Bronchial epithelial cell (primary cell): Measurements from ENCODE around the gene HDDC3. TPM values are rescaled to one million over a fixed set of nuclear protein-coding genes. Genes with fewer than 3 reads are reported as not detected.

Source experiments
- DNase-seq: peaks from one replicate; pipeline ENCODE4 v3.0.0-alpha.2; 2010; ENCODE audit warnings: low read depth
- FAIRE-seq: peaks from 2 replicates; lab custom pipeline; 2011; peaks lifted over from hg19 to GRCh38; lab: Jason Lieb, UNC
- H3K27me3 ChIP-seq: 2 replicates; pipeline ENCODE4 v1.5.1; 2011; ENCODE audit warnings: low read length; ENCODE audit not compliant: control insufficient read depth, insufficient read depth
- H3K36me3 ChIP-seq: 2 replicates; pipeline ENCODE4 v1.5.1; 2011; ENCODE audit warnings: low read length; ENCODE audit not compliant: control insufficient read depth, insufficient read depth
- H3K4me3 ChIP-seq: 2 replicates; pipeline ENCODE4 v1.5.1; 2011; ENCODE audit warnings: mild to moderate bottlenecking, low read depth, low read length, control low read depth
- CTCF ChIP-seq: IDR thresholded peaks from 2 replicates; pipeline ENCODE4 v1.5.1; 2011; ENCODE audit warnings: mild to moderate bottlenecking, moderate library complexity, low read length, control low read depth, inconsistent platforms; ENCODE audit not compliant: insufficient read depth, severe bottlenecking
- total RNA-seq: library from RNA; depleted of rRNA; stranded (reverse); fragments of >200 nt; gene quantifications from 2 replicates; pipeline ENCODE4 v1.2.1, GENCODE V29; 2014

The HDDC3 gene
- total RNA-seq, 1 donor from 2014 or later, result 37.6 TPM

DNA sequence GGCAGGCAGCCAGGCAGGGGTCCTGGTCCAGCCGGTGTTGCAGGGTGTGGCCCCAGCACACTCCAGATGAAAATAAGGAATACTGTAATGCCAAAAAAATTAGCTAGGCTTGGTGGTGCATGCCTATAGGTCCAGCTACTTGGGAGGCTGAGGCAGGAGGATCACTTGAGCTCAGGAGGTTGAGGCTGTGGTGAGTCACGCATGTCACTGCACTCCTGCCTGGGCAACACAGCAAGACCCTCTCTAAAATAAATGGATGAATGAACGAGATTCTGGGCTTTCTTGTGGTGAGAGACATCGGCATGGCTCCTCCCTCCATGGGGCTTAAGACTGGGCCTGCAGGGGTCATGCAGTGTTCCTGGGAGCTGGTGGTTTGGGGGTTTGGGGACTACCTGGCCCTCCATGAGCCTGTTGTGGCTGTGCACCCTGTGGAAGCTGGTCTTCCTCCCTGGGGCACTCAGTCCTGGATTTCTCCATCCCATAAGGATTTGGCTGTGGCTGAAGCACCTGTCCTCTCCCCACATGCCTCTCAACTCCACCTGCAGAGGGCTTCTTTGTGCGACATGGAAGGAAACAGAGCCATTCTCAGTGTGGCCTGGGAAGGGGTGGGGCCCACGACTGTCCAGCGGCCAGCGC lies 14.7 kb upstream of the HDDC3 start:
- DNase-seq (no peak), FAIRE-seq (no peak)
- no peaks in the 10 kb centered on the region for H3K27me3 ChIP-seq
- H3K4me3 ChIP-seq, result no peak overlapping the region
- peaks cover 42% of the 10 kb centered on the region for H3K36me3 ChIP-seq
- no peak for TF ChIP-seq CTCF

DNA sequence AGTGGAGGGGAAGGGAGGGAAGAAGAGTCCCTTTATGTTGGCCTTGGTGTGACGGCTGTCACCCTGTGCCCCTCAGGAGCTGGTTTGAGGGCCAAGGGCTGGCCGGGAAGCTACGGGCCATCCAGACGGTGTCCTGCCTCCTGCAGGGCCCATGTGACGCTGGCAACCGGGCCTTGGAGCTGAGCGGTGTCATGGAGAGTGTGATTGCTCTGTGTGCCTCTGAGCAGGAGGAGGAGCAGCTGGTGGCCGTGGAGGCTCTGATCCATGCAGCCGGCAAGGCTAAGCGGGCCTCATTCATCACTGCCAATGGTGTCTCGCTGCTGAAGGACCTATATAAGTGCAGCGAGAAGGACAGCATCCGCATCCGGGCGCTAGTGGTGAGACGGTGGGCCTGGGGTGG lies 14.2 kb upstream of the HDDC3 start:
- H3K4me3 ChIP-seq, result no peak overlapping the region
- DNase-seq (no peak), FAIRE-seq (no peak)
- H3K27me3 ChIP-seq, result no peaks in the 10 kb centered on the region
- no peak for TF ChIP-seq CTCF
- H3K36me3 ChIP-seq, result peaks cover 44% of the 10 kb centered on the region

GRCh38 chr15:90945091-90945490 lies 12.7 kb upstream of the HDDC3 start:
- H3K27me3 ChIP-seq, result no peaks in the 10 kb centered on the region
- no peak for TF ChIP-seq CTCF
- no peak for DNase-seq
- no peak overlapping the region for H3K4me3 ChIP-seq
- peaks cover 48% of the 10 kb centered on the region for H3K36me3 ChIP-seq
- FAIRE-seq, result no peak

- no peak for DNase-seq
- TF ChIP-seq CTCF, result no peak
- Histone ChIP-seq H3K27me3 (no peaks in the 10 kb centered on the region), H3K4me3 (no peak overlapping the region), H3K36me3 (peaks cover 48% of the 10 kb centered on the region)
- no peak for FAIRE-seq
These were observed 10.2 kb upstream of the HDDC3 start for GRCh38 chr15:90942354-90943120.

- FAIRE-seq, result no peak
- H3K36me3 ChIP-seq, result peaks cover 45% of the 10 kb centered on the region
- no peak overlapping the region for H3K4me3 ChIP-seq
These were observed 8.7 kb upstream of the HDDC3 start for GRCh38 chr15:90941038-90941437.

More at GRCh38 chr15:90941038-90941437, 8.7 kb upstream of the HDDC3 start:
- no peak for TF ChIP-seq CTCF
- DNase-seq, result no peak
- H3K27me3 ChIP-seq, result no peaks in the 10 kb centered on the region
